Neural cell (in vitro differentiated cells): ENCODE data around the gene GLT8D1.

Source experiments
- EZH2 ChIP-seq: fragments of 200-600, 300-800 bp; shearing (Covaris generic), sonication (generic); IDR thresholded peaks from 2 replicates; pipeline ENCODE4 v1.6.1; 2014; ENCODE audit warnings: antibody characterized with exemption, low read length, borderline replicate concordance, mild to moderate bottlenecking; ENCODE audit not compliant: insufficient read depth, poor library complexity, severe bottlenecking
- RAD21 ChIP-seq: fragments of 450-650 bp; conservative IDR thresholded peaks from 2 replicates; pipeline ENCODE4 v1.6.1; 2014; ENCODE audit warnings: antibody characterized with exemption, mild to moderate bottlenecking, moderate library complexity
- SMC3 ChIP-seq: fragments of 450-650 bp; conservative IDR thresholded peaks from 2 replicates; pipeline ENCODE4 v1.6.1; 2014; ENCODE audit warnings: antibody characterized with exemption, mild to moderate bottlenecking, moderate library complexity; ENCODE audit not compliant: poor library complexity
- TF ChIP-seq, protein P1 (sequence below): fragments of 450-650 bp; IDR thresholded peaks from 2 replicates; pipeline ENCODE4 v1.5.1; 2014; ENCODE audit warnings: antibody characterized with exemption, mild to moderate bottlenecking, moderate library complexity; ENCODE audit not compliant: poor library complexity, severe bottlenecking
- TF ChIP-seq, protein P2 (sequence below): IDR thresholded peaks from 2 replicates; pipeline ENCODE4 v1.6.1; 2012; ENCODE audit warnings: borderline replicate concordance

DNA sequence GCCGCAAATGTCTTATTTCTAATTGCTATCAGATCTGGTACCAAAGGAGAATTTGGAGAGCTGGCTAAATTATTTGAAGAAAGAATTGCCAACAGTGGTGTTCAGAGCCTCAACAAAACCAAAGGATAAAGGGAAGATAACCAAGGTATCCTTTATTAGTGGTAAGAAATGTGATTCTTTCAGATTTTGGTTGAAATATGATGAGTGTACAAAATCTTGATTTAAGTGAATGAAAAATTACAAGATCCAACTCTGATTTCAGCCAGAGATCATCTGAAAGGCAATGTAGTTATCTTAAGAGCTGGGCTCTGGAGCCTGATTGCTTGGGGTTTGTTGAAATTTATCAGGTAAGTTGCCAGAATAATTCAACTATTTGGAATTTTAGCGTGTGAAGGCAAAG, 15.0 kb downstream of the GLT8D1 start:
- TF ChIP-seq, protein P1, sequence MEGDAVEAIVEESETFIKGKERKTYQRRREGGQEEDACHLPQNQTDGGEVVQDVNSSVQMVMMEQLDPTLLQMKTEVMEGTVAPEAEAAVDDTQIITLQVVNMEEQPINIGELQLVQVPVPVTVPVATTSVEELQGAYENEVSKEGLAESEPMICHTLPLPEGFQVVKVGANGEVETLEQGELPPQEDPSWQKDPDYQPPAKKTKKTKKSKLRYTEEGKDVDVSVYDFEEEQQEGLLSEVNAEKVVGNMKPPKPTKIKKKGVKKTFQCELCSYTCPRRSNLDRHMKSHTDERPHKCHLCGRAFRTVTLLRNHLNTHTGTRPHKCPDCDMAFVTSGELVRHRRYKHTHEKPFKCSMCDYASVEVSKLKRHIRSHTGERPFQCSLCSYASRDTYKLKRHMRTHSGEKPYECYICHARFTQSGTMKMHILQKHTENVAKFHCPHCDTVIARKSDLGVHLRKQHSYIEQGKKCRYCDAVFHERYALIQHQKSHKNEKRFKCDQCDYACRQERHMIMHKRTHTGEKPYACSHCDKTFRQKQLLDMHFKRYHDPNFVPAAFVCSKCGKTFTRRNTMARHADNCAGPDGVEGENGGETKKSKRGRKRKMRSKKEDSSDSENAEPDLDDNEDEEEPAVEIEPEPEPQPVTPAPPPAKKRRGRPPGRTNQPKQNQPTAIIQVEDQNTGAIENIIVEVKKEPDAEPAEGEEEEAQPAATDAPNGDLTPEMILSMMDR, result no peak
- no peak for TF ChIP-seq RAD21
- TF ChIP-seq, protein P2, sequence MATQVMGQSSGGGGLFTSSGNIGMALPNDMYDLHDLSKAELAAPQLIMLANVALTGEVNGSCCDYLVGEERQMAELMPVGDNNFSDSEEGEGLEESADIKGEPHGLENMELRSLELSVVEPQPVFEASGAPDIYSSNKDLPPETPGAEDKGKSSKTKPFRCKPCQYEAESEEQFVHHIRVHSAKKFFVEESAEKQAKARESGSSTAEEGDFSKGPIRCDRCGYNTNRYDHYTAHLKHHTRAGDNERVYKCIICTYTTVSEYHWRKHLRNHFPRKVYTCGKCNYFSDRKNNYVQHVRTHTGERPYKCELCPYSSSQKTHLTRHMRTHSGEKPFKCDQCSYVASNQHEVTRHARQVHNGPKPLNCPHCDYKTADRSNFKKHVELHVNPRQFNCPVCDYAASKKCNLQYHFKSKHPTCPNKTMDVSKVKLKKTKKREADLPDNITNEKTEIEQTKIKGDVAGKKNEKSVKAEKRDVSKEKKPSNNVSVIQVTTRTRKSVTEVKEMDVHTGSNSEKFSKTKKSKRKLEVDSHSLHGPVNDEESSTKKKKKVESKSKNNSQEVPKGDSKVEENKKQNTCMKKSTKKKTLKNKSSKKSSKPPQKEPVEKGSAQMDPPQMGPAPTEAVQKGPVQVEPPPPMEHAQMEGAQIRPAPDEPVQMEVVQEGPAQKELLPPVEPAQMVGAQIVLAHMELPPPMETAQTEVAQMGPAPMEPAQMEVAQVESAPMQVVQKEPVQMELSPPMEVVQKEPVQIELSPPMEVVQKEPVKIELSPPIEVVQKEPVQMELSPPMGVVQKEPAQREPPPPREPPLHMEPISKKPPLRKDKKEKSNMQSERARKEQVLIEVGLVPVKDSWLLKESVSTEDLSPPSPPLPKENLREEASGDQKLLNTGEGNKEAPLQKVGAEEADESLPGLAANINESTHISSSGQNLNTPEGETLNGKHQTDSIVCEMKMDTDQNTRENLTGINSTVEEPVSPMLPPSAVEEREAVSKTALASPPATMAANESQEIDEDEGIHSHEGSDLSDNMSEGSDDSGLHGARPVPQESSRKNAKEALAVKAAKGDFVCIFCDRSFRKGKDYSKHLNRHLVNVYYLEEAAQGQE, result no peak
- TF ChIP-seq SMC3, result no peak
- no peak for TF ChIP-seq EZH2
